ENCODE data around the gene ZMIZ1.

The ZMIZ1 gene

DNA sequence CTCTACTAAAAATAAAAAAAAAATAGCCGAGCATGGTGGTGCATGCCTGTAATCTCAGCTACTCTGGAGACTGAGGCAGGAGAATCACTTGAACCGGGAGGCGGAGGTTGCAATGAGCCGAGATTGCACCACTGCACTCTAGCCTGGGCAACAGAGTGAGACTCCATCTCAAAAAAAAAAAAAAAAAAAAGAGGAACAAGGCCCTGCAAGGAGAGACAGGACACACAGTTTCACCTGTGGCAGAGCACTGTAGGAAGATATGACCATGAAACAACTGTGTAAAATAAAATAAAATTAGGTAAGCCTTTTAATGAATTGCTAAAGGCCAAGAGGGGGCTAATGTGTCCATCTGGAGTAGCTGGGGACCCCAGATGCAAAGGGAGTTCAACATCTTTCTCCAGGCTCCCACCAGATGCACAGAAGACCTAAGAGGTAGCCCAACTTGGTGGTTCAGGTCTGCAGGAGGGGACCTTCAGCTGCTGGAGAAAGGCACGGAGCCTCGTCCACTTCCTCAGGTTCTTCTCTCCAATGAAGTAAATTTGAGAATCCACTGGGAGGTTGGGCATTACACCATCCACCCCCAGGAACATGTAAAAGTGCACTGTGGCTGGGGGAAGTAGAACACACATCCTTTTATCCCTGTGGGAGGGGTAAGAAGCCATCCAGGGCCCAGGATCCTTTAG is 291.2 kb downstream of the ZMIZ1 start:
- DNase-seq (ENCODE audit: low read depth), result no peak
- H3K4me3 ChIP-seq (ENCODE audit: low read depth, low read length), result no peak overlapping the region

DNA sequence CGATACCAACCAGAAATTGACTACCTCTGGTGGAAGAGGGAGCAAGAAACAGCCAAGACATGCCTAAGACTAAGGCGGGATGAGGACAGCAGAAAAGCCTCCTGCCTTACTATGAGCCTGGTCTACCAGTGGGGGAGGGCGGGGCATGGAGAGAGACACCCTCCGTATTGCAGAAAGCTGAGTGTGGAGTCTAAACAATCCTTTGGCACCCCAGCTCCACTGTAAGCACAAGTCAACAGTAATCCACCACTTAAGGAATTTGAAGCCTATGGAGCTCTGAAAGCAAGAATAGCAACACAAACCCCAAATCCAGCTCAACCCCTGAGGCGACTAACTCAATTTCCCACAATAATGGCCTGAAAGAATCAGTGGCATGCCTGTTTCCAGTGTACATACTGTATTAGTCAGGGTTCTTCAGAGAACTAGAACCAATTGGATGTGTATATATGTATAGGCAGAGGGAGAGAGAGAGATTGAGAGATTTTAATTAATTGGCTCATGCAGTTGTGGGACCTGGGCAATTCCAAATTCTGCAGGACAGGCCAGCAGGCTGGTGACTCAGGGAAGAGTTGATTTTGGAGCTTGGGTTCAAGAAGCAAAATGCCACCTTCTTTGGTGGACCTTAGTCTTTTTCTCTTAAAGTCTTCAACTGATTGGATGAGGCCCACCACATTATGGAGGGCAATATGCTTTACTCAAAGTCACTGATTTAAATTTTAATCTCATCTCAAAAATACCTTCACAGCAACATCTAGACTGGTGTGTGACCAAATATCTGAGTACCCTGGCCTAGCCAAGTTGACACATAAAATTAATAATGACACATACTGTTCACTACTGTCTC is 292.0 kb downstream of the ZMIZ1 start:
- H3K4me3 ChIP-seq (ENCODE audit: low read depth, low read length), result no peak overlapping the region
- DNase-seq (ENCODE audit: low read depth), result no peak

DNA sequence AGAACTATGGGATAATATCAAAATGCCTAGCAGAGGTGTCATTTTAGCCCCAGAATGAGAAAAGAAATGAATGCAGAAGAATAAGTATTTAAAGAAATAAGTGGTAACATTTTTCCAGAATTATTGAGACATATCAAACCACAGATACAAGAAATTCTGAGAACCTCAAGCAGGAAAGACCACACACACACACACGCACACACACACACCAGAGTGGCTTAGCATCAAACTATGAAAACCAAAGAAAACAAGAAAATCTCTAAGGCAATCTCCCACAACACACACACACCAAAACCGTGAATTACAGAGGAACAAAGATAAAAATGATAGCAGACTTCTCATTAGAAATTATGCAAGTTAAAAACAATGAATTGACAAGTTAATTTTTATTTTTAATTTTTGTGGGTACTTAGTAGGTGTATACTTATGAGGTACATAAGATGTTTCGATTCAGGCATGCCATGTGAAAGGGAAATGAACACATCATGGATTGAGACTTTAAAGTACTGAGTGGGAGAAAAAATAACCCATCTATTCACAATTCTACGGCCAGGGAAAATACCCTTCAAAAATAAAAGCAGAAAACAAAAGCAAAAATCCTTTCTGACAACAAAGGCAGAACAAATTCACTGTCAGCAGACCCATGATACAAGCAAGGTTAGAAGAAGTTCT is 293.1 kb downstream of the ZMIZ1 start:
- no peak for DNase-seq (ENCODE audit: low read depth)
- H3K4me3 ChIP-seq (ENCODE audit: low read depth, low read length), result no peak overlapping the region
